SK-N-DZ (cell line): ENCODE measurements around the gene NOL3. TPM values are rescaled to one million over a fixed set of nuclear protein-coding genes. Genes with fewer than 3 reads are reported as not detected.
"Not testable (repeated sequence)": the region's sequence is repeated elsewhere in the genome, so short reads cannot be mapped to it uniquely, and the experiment has no call there.

Experiments used
- DNase-seq: peaks from one replicate; pipeline ENCODE4 v3.0.0-alpha.2; 2015; ENCODE audit warnings: low spot score
- polyA plus RNA-seq, 2 experiments: library from polyadenylated mRNA; depleted of rRNA; stranded (reverse); fragments of >200 nt; gene quantifications; 2 replicates each; pipeline ENCODE4 v1.2.3, GENCODE V29; 2014

The NOL3 gene
- 25.8 and 26.0 TPM in 2 replicates for polyA plus RNA-seq (2014; cell fraction: cytosol; rRNA removed)
- polyA plus RNA-seq (2014; cell fraction: nucleus; rRNA removed), result 45.7 and 50.1 TPM in 2 replicates

DNA sequence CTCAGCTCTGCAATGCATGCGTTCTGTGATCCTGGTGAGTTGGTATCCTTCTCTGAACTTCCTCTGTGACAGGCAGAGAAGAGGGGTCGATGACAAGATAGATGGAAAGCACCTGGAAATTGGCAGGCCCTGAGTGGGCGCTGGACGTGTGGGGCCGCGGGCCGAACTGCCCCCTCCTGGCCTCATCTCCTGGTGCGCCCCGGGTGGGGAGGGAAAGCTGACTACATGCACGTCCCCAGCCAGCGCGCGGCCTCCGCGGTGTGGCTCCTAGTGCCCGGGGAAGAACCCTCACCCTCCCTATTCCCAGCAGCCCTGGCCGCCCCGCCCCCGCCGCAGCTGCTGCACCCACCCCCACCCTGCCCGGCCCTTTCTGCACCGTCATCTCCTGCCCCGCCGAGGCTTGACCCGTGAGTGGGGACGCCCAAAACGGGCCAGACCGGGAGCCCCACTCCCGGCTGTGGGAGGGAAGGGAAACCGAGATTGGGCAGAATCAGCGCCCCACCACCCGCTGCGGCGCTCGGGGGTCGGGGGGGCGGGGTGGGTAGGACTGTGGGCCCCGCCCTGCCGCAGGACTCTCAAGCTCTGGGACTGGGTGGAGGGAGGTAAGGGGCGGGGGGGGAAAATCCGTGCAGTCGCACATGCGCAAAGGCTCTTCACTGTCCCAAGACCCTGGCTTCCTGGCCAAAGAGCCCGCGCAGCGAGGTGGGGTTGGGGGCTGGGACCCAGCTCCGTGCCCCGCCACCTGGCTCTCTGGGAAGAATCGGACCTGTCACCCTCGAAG lies at the start of gene NOL3:
Gene NOL3, plus strand, starts transcription at position 371 of the 781 bp plus-strand sequence.
- DNase-seq, result peak; percentile 92

DNA sequence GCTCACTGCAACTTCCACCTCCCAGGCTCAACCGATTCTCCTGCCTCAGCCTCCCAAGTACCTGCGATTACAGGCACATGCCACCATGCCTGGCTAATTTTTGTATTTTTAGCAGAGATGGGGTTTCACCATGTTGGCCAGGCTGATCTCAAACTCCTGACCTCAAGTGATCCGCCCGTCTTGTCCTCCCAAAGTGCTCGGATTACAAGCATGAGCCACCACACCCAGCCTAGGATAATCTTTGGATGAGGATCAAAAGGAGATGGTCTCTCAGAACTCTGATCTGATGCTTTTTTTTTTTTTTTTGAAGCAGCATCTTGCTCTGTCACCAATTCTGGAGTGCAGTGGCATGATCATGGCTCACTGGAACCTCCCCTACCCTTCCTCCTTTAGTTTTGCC lies 47.5 kb upstream of the NOL3 start:
- DNase-seq, result not testable (repeated sequence)

DNA sequence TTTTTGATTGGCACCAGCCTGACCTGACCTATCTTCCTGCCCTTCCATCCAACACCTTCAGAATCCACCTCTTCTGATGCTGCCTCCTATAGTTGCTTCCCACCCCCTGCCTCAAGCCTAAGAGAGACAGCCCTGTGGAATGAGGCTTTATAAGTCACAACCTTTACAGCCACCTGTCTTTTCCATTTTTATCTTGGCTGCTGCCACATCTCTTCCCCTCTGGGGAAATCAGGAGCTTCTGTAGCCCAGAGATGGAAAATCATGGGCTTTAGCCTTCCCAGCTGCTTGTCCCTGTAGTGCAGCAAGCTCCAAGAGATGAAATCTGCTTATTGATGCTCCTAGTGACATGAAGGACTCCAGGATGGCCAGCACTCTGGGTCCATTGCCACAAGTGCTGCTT lies 41.9 kb upstream of the NOL3 start:
- DNase-seq, result no peak

DNA sequence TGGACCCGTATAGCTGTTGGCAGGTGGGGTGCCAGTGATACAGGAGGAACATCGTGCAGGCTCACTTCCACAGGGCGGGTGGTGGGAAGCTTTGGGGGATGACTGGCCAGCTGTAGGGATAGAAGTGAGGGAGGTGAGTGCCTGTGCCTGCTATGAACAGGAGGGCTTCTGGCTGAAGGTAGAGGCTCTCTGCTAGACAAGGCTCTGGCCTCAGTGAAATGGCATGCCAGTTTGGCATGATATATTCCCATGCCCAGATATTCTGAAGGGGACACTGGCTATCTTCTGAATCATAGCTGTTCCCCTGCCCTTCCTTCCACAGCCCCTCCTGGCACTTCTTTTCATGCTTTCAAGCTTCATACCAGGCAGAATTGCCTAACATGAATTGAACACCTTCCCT lies 41.5 kb upstream of the NOL3 start:
- DNase-seq, result no peak

DNA sequence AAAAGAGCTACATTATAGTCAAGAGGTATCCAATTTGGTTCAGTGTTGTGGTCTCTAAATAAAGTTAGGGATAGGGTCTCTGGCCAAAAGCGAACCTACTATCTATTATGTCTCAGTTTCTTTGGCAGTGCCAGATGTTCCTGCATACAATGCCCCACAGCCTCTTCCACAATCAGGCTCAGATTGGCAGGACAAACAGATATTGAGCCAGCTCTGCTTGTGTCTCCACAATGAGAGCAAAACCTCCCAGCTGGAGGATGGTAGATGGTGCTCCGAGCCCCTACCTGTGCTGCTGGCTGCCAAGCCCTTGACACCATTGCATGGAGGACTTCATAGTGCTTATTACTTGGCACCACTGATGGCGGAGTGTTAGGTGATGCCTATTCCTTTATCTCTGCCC lies 40.9 kb upstream of the NOL3 start:
- DNase-seq, result no peak

DNA sequence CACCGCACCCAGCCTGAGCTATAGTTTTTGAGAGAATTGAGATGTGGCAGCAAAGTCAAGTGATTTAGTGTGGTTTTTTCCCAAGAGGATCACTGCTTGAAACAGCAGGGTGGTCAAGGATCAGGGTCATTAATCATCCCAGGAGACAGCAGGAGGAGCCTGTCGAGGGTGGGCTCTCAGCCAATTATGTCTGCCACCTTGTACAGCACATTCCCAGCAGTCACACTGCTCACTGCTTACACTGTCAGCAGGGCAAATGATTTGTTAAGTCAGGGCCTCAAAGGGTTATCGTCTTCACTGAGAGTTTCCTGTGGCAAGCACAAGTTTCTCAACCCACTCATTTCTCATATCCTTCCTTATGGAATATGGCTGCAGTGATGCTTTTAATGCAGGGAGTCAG lies 32.7 kb upstream of the NOL3 start:
- DNase-seq, result no peak

DNA sequence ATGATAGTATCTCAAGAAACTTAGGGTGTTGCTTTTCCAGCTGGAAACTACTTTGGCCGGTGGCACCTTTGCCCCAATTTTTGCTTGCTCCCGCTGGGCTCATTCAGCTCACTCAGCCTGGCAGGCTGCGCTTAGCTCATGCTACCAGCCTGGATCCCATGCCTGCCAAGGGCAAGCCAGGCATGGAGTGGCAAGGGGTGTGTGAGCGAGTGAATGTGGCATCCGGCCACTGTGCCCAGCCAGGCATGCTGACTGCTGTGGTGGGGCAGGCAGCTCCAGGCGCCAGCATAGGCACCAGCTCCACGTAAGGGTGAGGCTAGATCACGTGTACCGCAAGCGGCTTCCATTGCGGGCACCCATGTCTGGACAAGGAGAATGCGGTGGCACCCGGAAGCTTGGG lies 28.9 kb upstream of the NOL3 start:
- no peak for DNase-seq

DNA sequence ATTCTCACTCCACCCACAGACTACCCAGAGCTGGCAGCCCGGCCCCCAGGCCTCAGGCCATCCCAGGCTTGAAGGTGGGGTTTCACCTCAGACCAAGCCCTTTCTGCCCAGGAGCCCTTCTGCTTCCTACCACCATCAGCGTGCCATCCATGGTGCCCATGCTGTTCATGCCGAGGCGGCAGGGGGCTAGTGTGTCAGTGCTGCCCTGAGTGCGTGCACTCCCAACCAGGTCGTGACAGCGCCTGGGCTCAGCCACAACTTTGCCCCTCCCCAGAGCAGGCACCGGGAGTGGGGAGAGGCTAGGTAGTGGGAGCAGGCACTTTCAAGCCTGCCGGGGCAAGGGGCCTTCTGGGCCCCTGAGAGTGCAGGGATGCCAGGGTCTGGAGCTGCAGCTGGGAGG lies 28.0 kb upstream of the NOL3 start:
- no peak for DNase-seq

DNA sequence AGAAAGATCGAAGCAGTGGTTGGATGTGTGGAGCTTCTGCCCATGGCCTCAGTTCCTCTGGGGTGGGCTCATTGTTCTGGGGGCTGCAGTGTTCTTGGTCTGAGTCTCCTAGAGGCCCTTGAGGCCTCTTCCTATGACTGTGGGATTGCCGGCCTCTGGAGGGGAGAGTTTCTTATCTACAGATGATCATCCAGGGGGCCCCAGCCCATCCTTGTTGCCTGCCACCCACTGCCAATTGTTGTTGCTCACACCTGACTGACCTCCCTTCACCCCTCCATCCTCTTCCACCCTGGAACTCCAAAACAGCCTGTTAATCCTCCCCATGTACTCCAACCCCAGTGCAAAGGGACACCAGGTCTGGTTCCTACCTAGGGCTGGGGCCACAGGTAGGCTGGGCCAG lies 25.4 kb upstream of the NOL3 start:
- no peak for DNase-seq

DNA sequence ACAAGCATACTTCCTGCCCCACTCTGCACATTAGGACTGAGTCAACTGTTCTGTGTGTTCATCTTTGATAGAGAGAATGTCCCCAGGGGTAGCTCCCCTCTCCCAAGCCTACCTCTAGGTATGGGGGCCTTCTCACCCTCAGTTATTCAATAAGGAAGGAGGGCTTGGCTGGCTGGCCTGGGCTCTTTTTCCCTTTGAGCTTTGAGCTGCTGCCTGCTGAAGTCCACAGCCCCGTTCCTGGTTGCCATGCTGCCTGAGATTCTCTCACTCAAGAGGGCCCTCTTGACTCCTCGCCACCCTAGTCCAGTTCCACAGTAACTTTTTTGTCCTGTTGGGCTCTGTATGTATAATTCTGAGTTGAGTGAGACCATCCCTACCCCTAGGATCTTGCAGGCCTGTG lies 24.6 kb upstream of the NOL3 start:
- no peak for DNase-seq

DNA sequence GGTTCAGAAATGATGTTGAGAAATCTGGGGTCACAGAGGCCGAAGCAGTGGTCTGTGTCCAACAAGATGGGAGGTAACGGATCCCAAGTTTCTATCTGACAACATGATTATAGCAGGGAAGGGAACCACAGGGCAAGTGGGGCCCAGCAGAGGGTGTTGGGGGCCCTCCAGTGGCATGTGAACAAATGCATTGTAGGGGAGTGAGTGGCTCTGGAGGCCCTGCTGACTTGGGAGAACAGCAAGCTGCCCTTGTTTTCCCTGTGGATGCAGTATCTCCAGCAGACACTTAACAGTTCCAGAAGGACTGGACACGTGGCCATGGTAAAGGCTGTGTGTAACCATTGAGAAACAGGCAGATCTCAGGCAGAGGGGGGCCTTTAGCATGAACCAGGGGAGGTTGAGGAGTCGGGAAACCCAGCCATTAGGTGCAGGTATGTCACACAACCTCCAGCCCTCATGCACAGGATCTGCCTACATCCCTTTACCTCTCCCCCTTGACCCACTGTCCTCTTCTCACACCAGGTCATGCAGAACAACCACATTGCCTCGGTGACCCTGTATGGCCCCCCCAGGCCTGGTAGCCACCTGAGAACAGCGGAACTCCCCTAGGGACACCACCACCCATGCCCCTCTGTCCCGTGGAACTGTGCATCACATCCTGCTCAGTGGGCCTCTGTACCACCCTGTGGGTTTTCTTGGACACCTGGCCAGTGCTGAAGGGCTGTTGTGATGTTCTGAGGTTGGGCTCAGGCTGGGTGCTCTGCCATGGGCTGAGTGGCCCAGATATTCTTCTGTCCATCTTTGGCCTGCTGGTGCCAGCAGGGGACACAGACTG lies 23.6 kb upstream of the NOL3 start:
- DNase-seq, result no peak

DNA sequence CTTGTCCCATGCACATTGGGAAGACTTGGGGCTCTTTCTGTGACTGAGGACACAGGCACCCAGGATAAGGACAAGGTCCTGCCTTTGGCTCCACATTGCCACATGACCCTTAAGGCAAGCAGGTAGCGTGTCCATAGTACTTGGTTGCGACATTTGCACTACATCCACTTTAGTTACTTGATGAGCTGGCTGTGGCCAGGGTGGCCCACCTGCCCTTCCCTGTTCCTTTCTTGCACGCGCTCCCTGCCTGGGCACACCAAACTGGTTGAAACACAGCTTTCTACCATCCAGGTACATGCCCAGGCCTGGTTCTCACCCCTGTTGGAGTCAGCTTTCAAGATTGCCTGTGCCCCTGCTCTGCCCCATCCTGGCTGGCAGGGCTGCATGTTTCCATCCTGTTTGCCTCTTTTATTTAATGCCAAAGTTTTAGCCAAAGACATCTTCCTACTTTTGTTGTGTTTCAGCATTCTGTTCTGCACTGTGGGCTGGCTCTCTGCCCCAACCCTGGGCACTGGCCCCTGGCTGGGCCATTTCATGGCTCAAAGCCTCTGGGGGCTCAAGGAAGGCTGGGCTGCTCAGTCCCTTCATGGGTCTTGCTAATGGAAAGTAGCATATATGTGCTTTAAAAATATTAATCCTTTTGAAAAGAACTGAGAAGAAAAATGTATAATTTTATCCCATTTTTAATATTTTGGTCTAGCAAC lies 22.7 kb upstream of the NOL3 start:
- no peak for DNase-seq

DNA sequence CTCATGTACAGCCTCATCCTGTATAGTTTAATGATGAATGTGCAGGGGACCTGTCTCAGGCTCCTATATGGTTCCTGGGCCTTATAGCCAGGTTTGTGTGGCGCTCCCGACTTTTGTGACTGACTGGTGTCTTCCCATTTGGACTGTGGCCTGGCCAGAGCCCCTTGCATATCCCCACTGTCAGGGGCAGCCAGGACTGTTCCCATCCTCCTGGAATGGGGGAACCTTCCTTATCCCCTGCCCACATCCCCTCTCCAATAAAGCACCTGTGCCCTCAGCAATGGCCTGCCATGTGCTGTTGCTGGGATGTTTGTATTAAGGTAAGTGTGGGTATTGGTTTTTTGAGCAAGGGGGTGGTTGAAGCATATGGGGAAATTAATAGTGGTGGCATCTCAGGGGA lies 22.1 kb upstream of the NOL3 start:
- DNase-seq, result no peak

DNA sequence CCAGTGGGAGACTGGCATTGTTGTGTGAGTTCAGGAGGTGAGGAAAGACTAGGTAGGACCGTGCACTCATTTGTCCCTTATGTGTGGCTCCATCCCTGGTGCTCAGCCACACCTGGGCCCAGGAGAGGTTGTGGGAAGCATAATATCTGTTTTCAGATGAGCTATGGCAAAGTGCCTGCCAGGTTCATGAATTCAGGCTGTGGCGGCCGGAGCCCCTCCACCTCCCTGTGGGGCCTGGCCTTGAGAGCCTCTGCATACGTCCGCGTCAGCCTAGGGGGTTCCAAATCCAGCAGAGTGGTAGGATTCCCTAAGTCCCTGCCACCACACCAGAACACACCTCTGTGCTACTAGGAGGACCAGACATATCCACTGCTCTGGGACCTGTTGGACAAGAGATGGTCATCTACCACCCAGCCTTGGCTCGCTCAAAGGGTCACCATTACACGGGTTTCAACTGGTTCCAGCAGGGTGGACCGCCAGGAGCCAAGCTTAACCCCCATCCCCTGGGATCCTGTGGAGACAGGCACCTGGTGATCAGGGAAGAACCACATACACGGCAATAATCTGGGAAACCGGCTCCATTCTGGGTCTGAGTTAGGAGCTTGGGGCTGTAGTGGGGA lies 21.6 kb upstream of the NOL3 start:
- no peak for DNase-seq

DNA sequence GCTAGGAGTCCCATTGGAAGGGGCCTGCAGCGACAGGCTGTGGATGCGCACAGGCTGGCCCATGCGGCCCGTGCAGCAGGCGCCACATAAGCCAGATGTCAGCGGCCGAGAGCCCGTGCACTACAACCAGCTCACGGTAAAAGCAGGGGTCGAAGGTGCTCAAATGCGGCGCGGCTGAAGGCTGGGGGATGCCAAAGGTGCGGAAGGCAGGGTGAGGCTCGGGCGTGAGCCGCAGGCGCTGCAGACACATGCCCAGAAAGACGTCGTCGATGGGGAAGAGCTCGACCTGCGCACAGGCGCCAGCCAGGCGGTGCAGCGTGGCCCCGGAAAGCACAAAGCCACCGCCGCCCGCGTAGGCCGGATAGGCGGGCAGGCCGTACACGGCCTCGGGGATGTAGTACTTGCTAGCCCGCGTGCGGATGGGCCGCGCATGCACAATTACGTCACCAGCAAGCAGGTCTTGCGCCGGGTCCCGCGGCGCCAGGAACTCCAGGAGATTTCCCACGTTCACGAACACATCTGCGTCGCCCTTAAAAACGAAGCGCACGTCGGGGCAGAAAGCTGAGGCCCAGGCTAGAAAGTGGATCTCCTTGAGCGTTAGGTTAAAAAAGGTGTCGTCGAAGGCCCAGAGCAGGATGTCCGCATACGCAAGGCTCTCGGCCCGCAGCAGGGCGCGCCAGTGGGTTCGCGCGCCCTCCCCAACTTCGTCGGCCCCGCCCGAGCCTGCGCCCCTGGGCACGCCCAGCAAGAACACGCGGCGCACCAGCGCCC lies 20.9 kb upstream of the NOL3 start:
- DNase-seq, result no peak

DNA sequence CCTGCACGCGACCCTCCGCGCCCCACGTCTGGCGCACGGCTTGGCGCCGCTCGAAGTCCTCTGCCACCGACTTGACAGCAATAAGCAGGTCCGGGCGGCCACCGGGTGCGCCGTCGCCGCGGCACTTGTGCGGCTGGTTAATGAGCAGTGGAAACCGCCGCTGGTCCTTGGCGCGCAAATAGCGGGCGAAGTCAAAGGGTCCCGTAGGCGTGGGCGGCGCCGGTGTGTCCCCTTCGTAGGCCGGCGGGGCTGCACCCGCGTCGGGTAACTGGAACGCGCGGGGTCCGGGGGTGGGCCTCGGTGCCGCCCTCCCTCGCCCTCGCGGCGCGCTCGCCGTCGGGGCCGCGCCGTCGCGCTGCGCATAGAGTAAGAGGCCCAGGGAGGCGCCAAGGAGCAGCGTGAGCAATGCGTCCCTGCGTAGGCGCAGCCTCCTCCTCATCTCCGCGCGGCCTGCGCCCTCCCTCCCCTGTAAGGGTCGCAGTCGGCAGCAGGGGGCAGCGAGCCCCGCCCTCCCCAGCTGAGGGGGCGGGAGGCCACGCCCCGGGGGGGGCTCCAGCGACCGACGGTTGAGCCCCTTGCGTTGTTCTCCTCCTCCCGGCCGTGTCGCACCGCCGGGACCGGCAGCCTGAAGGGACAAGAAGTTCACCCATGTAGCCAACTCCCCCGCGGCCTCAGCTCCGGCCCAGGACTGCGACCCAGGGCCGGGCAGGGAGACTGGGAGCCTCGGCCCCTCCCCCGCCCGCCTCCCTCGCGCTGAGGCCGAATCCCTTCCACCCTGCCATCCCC lies 20.1 kb upstream of the NOL3 start:
- peak; percentile 86 for DNase-seq

DNA sequence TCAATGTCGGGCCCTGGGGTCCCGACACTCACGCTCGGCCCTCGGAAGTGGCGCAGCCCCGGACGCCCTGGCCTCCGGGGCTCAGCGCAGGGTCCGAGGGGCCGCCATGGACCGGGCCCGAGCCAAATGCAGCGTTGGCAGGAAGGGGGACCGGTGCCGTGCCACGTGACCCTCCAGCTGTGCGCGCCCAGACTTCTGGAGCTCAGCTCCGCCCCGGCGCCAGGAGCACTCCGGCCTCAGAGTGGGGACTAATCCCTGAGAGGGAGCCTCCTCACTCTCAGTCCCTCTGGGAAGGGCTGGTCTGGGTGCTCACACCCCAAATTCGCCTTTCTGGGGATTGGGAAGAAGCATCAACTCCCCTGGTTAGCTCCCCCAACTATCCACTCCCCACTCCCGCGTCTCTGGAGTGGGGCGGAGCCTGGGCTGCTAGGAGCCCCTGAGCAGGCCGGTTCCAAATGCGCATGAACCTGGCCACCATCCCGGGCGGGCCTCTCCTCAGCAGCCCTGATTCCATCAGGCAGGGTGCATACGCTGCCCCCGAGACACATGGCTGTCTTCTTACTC lies 19.4 kb upstream of the NOL3 start, which contains the start of gene B3GNT9:
Gene B3GNT9, minus strand, starts transcription at position 166 of the 564 bp plus-strand sequence. CDS start 513 bp downstream, outside the sequence.
- DNase-seq, result peak; percentile 74

DNA sequence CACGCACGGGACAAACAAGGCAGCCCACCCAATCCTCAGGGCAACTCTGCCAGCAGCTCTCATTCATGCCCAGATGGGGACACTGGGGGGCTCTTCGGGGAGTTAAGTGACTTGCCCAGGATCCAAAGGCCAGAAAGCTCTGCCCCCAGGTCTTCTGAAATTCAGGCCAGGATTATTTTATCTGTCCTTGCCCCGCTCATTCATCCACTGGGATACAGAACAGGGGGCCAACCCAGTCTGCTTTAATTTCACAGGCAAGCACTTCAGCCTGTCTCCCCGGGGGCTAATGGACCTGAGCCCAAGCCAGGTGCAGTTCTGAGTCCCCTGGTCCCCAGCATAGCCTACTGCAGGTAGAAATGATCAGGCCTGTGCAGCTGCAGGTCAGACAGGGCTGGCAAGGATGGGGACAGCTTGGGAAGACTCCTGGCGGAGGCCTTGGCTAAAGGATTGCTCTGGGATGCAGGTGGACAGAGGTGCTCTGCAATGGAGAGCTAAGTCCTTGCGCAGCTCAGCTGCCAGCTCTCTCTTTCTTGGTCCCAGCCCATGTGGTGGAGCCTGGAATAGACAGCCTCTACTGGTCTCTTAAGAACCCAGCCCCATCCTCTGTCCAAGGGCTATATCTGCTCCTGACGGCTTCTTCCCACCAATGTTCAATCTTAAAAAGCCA lies 18.8 kb upstream of the NOL3 start:
- no peak for DNase-seq
